Activated T-helper 1 cell treated with Interleukin-2 at 50 U/mL for 16 hours (primary cell): ENCODE results near the gene PLA2G3.
"Not testable (repeated sequence)": the region's sequence is repeated elsewhere in the genome, so short reads cannot be mapped to it uniquely, and the experiment has no call there.

Experiments
- DNase-seq: peaks from one replicate; pipeline ENCODE4 v3.0.0-alpha.2; 2020; ENCODE audit warnings: low read depth

PLA2G3 gene, protein sequence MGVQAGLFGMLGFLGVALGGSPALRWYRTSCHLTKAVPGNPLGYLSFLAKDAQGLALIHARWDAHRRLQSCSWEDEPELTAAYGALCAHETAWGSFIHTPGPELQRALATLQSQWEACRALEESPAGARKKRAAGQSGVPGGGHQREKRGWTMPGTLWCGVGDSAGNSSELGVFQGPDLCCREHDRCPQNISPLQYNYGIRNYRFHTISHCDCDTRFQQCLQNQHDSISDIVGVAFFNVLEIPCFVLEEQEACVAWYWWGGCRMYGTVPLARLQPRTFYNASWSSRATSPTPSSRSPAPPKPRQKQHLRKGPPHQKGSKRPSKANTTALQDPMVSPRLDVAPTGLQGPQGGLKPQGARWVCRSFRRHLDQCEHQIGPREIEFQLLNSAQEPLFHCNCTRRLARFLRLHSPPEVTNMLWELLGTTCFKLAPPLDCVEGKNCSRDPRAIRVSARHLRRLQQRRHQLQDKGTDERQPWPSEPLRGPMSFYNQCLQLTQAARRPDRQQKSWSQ

DNA sequence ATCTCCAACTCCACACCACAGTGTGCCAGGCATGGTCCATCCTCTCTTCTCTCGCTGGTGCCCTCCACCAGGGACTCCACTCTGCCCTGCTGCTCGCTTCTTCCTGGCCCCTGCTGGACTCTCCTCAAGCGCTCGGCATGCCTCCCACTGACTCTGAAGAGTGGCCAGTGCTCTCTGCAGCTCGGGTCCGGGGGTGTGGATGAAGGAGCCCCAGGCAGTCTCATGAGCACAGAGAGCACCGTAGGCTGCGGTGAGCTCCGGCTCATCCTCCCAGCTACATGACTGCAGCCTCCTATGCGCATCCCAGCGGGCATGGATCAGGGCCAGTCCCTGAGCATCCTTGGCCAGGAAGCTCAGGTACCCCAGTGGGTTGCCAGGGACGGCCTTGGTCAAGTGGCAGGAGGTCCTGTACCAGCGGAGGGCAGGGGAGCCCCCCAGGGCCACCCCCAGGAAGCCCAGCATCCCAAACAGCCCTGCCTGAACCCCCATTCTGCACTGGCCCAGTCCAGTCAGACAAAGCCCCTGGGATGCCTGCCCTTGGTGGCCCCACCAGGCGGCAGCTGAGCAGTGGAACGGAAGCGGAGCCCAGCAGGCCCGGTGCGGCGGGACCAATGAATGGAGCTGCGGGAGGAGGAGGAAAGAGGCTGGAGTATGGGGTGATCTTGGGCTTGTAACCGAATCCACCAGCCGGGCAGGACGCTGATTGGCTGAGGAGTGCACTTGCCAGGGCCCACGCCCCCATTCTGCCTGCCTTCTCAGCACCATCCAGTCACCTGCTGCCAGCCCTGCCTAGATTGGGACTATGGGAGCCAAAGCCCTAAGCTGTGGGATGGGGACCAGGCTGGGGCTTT, at the start of gene PLA2G3:
Gene PLA2G3 (minus strand): TSS at position 643 of the 851 bp plus-strand sequence. CDS start 154 bp downstream, at position 489.
- DNase-seq = no peak

- DNase-seq = no peak
Observed at GRCh38 chr22:31187627-31188026, 47.3 kb upstream of the PLA2G3 start.

DNA sequence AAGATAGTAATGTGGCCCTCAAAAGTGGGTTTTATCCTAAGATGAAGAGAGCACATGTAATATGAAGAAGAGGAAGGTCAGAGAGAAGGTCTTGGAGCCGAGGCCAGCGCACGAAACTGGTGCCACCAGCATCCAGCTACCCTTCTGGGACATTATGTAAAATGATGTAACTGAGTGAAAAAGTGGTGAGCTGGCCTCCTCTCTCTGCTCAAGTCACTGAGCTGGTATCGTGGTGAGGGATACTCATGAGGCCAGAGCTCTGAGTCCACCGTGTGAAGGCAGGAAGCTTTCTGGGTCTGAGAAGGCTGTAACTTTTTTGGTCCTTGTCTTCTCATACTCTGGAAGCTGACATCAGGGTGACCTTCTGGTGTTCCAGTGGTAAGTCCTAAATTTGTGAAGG, 44.7 kb upstream of the PLA2G3 start:
- no peak for DNase-seq

DNA sequence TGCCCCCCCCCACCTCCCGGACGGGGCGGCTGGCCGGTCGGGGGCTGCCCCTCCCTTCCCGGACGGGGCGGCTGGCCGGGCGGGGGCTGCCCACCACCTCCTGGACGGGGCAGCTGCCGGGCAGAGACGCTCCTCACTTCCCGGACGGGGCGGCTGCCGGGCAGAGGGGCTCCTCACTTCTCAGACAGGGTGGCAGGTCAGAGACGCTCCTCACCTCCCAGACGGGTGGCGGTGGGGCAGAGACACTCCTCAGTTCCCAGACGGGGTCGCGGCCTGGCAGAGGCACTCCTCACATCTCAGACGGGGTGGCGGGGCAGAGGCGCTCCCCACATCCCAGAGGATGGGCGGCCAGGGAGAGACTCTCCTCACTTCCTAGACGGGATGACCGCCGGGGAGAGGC, 43.7 kb upstream of the PLA2G3 start:
- DNase-seq = no peak

DNA sequence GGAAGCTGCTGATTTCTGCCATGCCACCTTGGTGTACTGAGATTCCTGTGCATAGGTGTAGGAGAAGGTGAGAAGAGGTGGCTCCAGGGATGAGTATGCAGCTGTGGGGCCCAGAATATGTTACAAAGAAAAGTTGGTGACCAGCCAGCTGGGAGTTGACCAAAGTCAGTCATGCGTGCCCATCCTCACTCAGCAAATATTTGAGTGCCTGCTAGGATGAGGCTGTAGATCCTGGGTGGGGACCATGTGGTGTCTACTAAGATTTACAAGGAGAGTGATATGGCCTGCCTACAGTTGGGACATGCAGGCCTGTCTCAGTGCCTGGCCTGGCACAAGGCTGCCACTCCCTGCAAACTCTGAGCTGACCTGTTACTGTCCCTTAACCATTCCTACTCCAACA, 39.0 kb upstream of the PLA2G3 start:
- no peak for DNase-seq

DNA sequence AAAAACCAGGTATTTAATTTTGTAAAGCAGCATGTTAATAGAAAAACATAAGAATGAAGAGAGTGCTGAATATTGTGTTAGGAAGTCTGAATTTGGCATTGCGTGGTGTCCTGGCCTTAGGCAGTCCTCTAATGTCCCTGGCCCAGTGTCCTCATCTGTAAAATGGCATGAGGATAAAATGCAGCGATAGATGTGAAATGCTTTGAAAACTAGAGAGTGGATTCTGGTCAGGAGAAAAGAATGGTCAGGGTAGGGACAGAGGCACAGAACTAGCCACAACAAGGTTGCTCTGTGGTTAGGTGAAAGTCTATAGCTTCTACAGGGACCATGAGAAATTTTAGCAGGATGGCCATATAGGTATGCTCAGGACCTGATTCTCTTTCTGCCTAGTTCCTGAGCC, 38.6 kb upstream of the PLA2G3 start:
- DNase-seq = no peak

DNA sequence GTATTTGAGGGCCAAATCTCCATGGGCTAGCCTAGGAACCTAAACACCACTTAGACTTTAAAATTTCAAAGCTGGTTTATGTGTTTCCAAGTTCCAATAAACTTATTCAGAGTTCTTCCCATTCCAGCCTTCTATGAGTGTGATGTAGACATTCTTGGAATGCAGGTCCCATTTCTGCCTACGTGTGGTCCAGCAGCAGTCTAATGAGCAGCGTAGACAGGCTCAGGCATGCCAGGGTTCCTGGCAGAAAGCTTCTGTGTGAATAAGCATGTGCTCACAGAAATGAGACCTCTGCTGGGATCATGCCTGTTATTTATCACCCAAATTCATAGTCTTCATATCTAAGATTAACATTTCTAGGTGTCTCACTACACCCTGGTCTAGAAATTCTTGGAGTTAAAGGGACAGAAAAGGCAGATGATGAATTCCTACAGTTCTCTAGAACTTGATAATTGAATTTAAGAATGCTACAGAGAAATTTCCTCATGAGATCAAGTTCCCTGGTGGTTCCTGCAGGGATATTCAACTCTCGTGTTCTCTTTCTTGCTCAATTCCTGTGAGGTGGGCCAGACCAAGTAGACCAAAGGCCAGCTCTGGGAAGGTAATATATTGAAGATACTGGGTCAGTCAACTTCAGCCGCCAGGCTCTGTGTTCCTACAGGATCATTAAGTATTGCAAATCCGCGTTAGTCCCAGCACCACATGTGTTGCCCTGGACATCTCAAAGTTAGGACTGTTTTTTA, 37.3 kb upstream of the PLA2G3 start:
- DNase-seq = no peak

GRCh38 chr22:31176923-31177322, 36.6 kb upstream of the PLA2G3 start:
- no peak for DNase-seq

GRCh38 chr22:31173386-31174145, 33.3 kb upstream of the PLA2G3 start:
- DNase-seq = no peak

DNA sequence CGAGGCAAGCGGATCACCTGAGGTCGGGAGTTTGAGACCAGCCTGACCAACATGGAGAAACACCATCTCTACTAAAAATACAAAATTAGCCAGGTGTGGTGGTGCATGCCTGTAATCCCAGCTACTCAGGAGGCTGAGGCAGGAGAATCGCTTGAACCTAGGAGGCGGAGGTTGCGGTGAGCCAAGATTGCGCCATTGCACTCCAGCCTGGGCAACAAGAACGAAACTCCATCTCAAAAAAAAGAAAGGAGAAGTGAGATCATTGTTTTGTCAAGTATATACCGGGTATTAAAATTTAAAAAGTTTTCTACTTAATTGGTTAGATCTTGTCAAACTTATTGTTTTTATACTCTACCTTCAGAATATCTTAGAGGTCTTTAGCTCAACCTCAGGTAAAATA, 31.4 kb upstream of the PLA2G3 start:
- DNase-seq = not testable (repeated sequence)

DNA sequence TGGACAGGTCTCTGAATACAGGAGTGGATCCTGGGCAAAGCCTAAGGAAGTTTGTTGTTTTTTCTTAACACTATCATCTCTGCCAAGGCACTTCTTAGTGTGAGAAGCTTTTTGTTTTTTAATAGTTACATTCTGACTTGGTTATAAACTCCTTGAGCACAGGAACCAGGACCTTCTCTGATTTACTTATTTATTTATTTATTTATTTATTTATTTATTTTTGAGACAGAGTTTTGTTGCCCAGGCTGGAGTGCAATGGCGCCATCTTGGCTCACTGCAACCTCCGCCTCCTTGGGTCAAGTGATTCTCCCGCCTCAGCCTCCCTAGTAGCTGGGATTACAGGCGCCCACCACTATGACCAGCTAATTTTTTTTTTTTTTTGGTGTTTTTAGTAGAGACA, 30.7 kb upstream of the PLA2G3 start:
- DNase-seq = no peak

- no peak for DNase-seq
Observed at GRCh38 chr22:31162015-31162765, 21.9 kb upstream of the PLA2G3 start.

DNA sequence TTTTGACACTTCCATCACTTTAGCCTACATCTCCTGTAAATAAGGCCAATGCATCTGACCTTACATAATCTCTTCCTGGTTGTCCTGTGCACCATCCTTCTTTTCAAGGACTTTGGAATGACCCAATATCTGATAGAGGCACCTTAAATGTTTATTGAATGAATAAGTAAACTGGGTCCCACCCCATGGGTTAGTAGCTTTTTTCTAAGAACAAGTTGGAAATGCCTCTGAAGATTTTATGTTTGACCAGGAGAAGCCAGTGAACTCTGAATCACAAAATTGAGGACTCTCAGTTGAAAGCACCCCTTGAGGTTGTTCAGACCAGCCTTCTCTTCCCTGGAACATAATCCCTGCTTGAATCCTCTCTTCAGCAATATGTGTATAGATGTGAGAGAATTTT, 21.1 kb upstream of the PLA2G3 start:
- DNase-seq = no peak

GRCh38 chr22:31160328-31160978, 20.1 kb upstream of the PLA2G3 start:
- no peak for DNase-seq

DNA sequence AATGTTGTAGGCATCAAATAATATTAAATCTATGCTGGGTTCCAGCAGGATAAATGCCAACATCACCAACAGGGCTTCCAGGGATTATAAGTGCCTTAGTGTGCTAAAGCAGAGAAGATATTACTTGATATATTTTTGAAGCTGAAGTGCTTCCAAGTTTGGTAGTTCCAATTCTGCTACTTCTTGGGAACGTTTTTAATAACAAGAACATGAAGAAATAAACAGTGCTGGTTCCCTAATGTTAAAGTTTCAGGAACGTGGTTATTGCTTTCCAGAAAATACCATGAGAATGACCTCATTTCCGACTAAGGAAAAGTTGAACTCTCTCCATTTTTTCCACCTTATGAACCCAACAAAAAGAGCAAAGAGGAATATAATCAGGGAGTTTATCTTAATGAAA, 15.1 kb upstream of the PLA2G3 start:
- no peak for DNase-seq

- no peak for DNase-seq
Observed at GRCh38 chr22:31154975-31155374, 14.7 kb upstream of the PLA2G3 start.

- no peak for DNase-seq
Observed at GRCh38 chr22:31153357-31153756, 13.0 kb upstream of the PLA2G3 start.

DNA sequence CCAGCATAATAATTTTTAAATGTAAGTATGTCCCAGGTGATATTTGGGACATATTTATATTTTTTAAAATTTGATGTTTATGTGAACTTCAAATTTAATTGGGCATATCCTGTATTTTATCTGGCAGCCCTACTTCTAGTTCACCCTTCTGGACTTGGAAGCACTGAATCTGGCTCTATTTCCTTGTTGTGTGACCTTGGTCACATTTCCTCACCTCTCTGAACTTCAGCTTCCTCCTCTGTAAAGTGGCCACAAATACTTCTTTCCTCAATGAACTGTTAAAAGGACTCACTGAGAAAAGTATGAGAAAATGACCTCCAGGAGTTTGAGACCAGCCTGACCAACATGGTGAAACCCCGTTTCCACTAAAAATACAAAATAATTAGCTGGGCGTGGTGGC, 11.6 kb upstream of the PLA2G3 start:
- DNase-seq = no peak

- no peak for DNase-seq
Observed at GRCh38 chr22:31150615-31151014, 10.3 kb upstream of the PLA2G3 start.

- no peak for DNase-seq
Observed at GRCh38 chr22:31148953-31149627, 8.8 kb upstream of the PLA2G3 start.
